NT2/D1 (cell line): Measurements from ENCODE around the gene PGM1.

Experiments used
- DNase-seq: peaks from one replicate; pipeline ENCODE4 v3.0.0-alpha.2; 2011; ENCODE audit warnings: low read depth, low spot score
- H3K27me3 ChIP-seq: 2 replicates; pipeline ENCODE4 v1.6.0; 2011; ENCODE audit warnings: mild to moderate bottlenecking; ENCODE audit not compliant: insufficient read length, insufficient read depth
- H3K36me3 ChIP-seq: 2 replicates; pipeline ENCODE4 v1.6.1; 2011; ENCODE audit warnings: mild to moderate bottlenecking, low read length, mixed read lengths; ENCODE audit not compliant: insufficient read depth, insufficient read length
- H3K4me1 ChIP-seq: 2 replicates; pipeline ENCODE4 v1.5.1; 2011; ENCODE audit not compliant: insufficient read depth, insufficient read length
- H3K4me3 ChIP-seq: 2 replicates; pipeline ENCODE4 v1.5.1; 2011; ENCODE audit warnings: low read depth; ENCODE audit not compliant: insufficient read length
- H3K9ac ChIP-seq: 2 replicates; pipeline ENCODE4 v1.6.0; 2011; ENCODE audit warnings: low read depth; ENCODE audit not compliant: insufficient read length
- H3K9me3 ChIP-seq: 2 replicates; pipeline ENCODE4 v1.5.1; 2011; ENCODE audit warnings: mild to moderate bottlenecking, low read length; ENCODE audit not compliant: insufficient read depth
- SUZ12 ChIP-seq: IDR thresholded peaks from 2 replicates; pipeline ENCODE4 v1.6.1; 2011; ENCODE audit not compliant: insufficient read length, insufficient read depth; ENCODE audit errors: extremely low read depth
- YY1 ChIP-seq: IDR thresholded peaks from 2 replicates; pipeline ENCODE4 v1.6.1; 2011; ENCODE audit not compliant: insufficient read length, insufficient read depth
- ZNF274 ChIP-seq: IDR thresholded peaks from 2 replicates; pipeline ENCODE4 v1.6.1; 2011; ENCODE audit warnings: mild to moderate bottlenecking, low read depth, low read length

PGM1 gene

GRCh38 chr1:63674865-63675419 lies 81.7 kb downstream of the PGM1 start:
- no peak overlapping the region for H3K9ac ChIP-seq
- no peak overlapping the region for H3K4me3 ChIP-seq
- peaks cover 2% of the 10 kb centered on the region for H3K4me1 ChIP-seq
- H3K27me3 ChIP-seq, result no peaks in the 10 kb centered on the region
- TF ChIP-seq SUZ12 (no peak), YY1 (no peak), ZNF274 (no peak)
- peaks cover 11% of the 10 kb centered on the region for H3K9me3 ChIP-seq
- DNase-seq, result no peak
- no peaks in the 10 kb centered on the region for H3K36me3 ChIP-seq

GRCh38 chr1:63675420-63675931 lies 82.3 kb downstream of the PGM1 start:
- DNase-seq, result no peak
- peaks cover 2% of the 10 kb centered on the region for H3K4me1 ChIP-seq
- peaks cover 16% of the 10 kb centered on the region for H3K9me3 ChIP-seq
- TF ChIP-seq SUZ12 (no peak), ZNF274 (no peak), YY1 (no peak)
- H3K9ac ChIP-seq, result no peak overlapping the region
- H3K27me3 ChIP-seq, result no peaks in the 10 kb centered on the region
- no peak overlapping the region for H3K4me3 ChIP-seq
- no peaks in the 10 kb centered on the region for H3K36me3 ChIP-seq

- Histone ChIP-seq H3K9me3 (peaks cover 22% of the 10 kb centered on the region), H3K4me3 (no peak overlapping the region), H3K9ac (no peak overlapping the region), H3K36me3 (no peaks in the 10 kb centered on the region), H3K27me3 (no peaks in the 10 kb centered on the region), H3K4me1 (peaks cover 2% of the 10 kb centered on the region)
- no peak for DNase-seq
- no peak for TF ChIP-seq ZNF274
- TF ChIP-seq SUZ12, result no peak
- no peak for TF ChIP-seq YY1
These were observed 84.3 kb downstream of the PGM1 start for GRCh38 chr1:63677497-63677896.

- no peak for DNase-seq
- Histone ChIP-seq H3K9me3 (peaks cover 22% of the 10 kb centered on the region), H3K4me1 (peaks cover 2% of the 10 kb centered on the region), H3K9ac (no peak overlapping the region), H3K27me3 (no peaks in the 10 kb centered on the region), H3K36me3 (no peaks in the 10 kb centered on the region), H3K4me3 (no peak overlapping the region)
- TF ChIP-seq SUZ12, result no peak
- no peak for TF ChIP-seq YY1
- no peak for TF ChIP-seq ZNF274
These were observed 85.0 kb downstream of the PGM1 start for GRCh38 chr1:63678200-63678599.

GRCh38 chr1:63679076-63679475 lies 85.9 kb downstream of the PGM1 start:
- Histone ChIP-seq H3K4me3 (no peak overlapping the region), H3K36me3 (no peaks in the 10 kb centered on the region), H3K4me1 (peaks cover 2% of the 10 kb centered on the region), H3K9ac (no peak overlapping the region), H3K9me3 (peaks cover 22% of the 10 kb centered on the region), H3K27me3 (no peaks in the 10 kb centered on the region)
- DNase-seq, result no peak
- no peak for TF ChIP-seq YY1
- TF ChIP-seq ZNF274, result no peak
- TF ChIP-seq SUZ12, result no peak

- Histone ChIP-seq H3K9ac (no peak overlapping the region), H3K27me3 (no peaks in the 10 kb centered on the region), H3K36me3 (no peaks in the 10 kb centered on the region), H3K9me3 (peaks cover 22% of the 10 kb centered on the region), H3K4me1 (peaks cover 2% of the 10 kb centered on the region), H3K4me3 (no peak overlapping the region)
- DNase-seq, result no peak
- TF ChIP-seq SUZ12, result no peak
- TF ChIP-seq ZNF274, result peak; percentile 87
These were observed 86.4 kb downstream of the PGM1 start for GRCh38 chr1:63679589-63679988.

GRCh38 chr1:63682936-63683335 lies 89.7 kb downstream of the PGM1 start:
- DNase-seq, result no peak
- TF ChIP-seq SUZ12 (no peak), YY1 (no peak), ZNF274 (no peak)
- Histone ChIP-seq H3K27me3 (no peaks in the 10 kb centered on the region), H3K9me3 (peaks cover 22% of the 10 kb centered on the region), H3K9ac (no peak overlapping the region), H3K36me3 (no peaks in the 10 kb centered on the region), H3K4me1 (no peaks in the 10 kb centered on the region), H3K4me3 (no peak overlapping the region)

GRCh38 chr1:63683759-63684158 lies 90.5 kb downstream of the PGM1 start:
- Histone ChIP-seq H3K4me3 (no peak overlapping the region), H3K4me1 (no peaks in the 10 kb centered on the region), H3K27me3 (no peaks in the 10 kb centered on the region), H3K9ac (no peak overlapping the region), H3K36me3 (no peaks in the 10 kb centered on the region), H3K9me3 (peaks cover 22% of the 10 kb centered on the region)
- no peak for DNase-seq
- TF ChIP-seq SUZ12, result no peak
